H9 (cell line): ENCODE measurements around the gene SOBP. TPM values are rescaled to one million over a fixed set of nuclear protein-coding genes. Genes with fewer than 3 reads are reported as not detected.

Experiments used
- DNase-seq: peaks from one replicate; pipeline ENCODE4 v3.0.0-alpha.2; 2017
- H2AFZ ChIP-seq: one replicate; pipeline ENCODE4 v1.6.1; 2013; ENCODE audit warnings: mild to moderate bottlenecking, low read length, control low read depth, moderate library complexity
- H2AK5ac ChIP-seq: 2 replicates; pipeline ENCODE4 v1.6.1; 2013; ENCODE audit warnings: low read length, control low read depth, mixed read lengths; ENCODE audit not compliant: insufficient read length
- H2BK120ac ChIP-seq: one replicate; pipeline ENCODE4 v1.6.1; 2013; ENCODE audit warnings: low read depth, mild to moderate bottlenecking, low read length, control low read depth, inconsistent platforms; ENCODE audit not compliant: poor library complexity, severe bottlenecking
- H2BK12ac ChIP-seq: 2 replicates; pipeline ENCODE4 v1.6.1; 2013; ENCODE audit warnings: low read length, control low read depth, mixed read lengths, low read depth; ENCODE audit not compliant: insufficient read length
- H2BK15ac ChIP-seq: 2 replicates; pipeline ENCODE4 v1.6.1; 2013; ENCODE audit warnings: low read depth, low read length, control low read depth
- H2BK20ac ChIP-seq: one replicate; pipeline ENCODE4 v1.6.1; 2013; ENCODE audit warnings: low read depth, mild to moderate bottlenecking, low read length, control low read depth, inconsistent platforms; ENCODE audit not compliant: poor library complexity, severe bottlenecking
- H2BK5ac ChIP-seq: 2 replicates; pipeline ENCODE4 v1.6.1; 2013; ENCODE audit warnings: low read length, control low read depth, mixed read lengths; ENCODE audit not compliant: insufficient read length
- H3K14ac ChIP-seq: 2 replicates; pipeline ENCODE4 v1.6.1; 2013; ENCODE audit warnings: low read length, control low read depth; ENCODE audit not compliant: insufficient read depth
- H3K18ac ChIP-seq: 2 replicates; pipeline ENCODE4 v1.6.1; 2013; ENCODE audit warnings: low read depth, mild to moderate bottlenecking, mixed read lengths, low read length, control low read depth; ENCODE audit not compliant: insufficient read length
- H3K23ac ChIP-seq: 2 replicates; pipeline ENCODE4 v1.6.1; 2013; ENCODE audit warnings: low read length, control low read depth, mixed read lengths, low read depth; ENCODE audit not compliant: insufficient read length
- H3K23me2 ChIP-seq: 2 replicates; pipeline ENCODE4 v1.6.1; 2013; ENCODE audit warnings: low read depth, mild to moderate bottlenecking, mixed read lengths, low read length, control low read depth; ENCODE audit not compliant: insufficient read length, poor library complexity, severe bottlenecking
- H3K27ac ChIP-seq: 2 replicates; pipeline ENCODE4 v1.5.1; 2013; ENCODE audit warnings: low read length, control low read depth, mixed read lengths, low read depth; ENCODE audit not compliant: insufficient read length
- H3K27me3 ChIP-seq: 2 replicates; pipeline ENCODE4 v1.6.1; 2013; ENCODE audit warnings: low read length, control low read depth, inconsistent platforms; ENCODE audit not compliant: insufficient read depth
- H3K4ac ChIP-seq: 2 replicates; pipeline ENCODE4 v1.6.1; 2013; ENCODE audit warnings: low read depth, mild to moderate bottlenecking, control low read depth, inconsistent platforms, low read length, moderate library complexity
- H3K4me1 ChIP-seq: 2 replicates; pipeline ENCODE4 v1.6.1; 2013; ENCODE audit warnings: low read length, control low read depth, inconsistent platforms; ENCODE audit not compliant: insufficient read depth
- H3K4me2 ChIP-seq: 2 replicates; pipeline ENCODE4 v1.6.1; 2013; ENCODE audit warnings: low read length, control low read depth, mixed read lengths; ENCODE audit not compliant: insufficient read length, insufficient read depth
- H3K56ac ChIP-seq: 2 replicates; pipeline ENCODE4 v1.6.1; 2013; ENCODE audit warnings: low read depth, mild to moderate bottlenecking, mixed read lengths, low read length, control low read depth; ENCODE audit not compliant: insufficient read length
- H3K79me1 ChIP-seq: 2 replicates; pipeline ENCODE4 v1.6.1; 2013; ENCODE audit warnings: low read depth, mild to moderate bottlenecking, moderate library complexity, low read length, control low read depth, inconsistent platforms; ENCODE audit not compliant: insufficient read depth, poor library complexity, severe bottlenecking
- H3K79me2 ChIP-seq: 2 replicates; pipeline ENCODE4 v1.6.1; 2013; ENCODE audit warnings: low read length, control low read depth, inconsistent platforms; ENCODE audit not compliant: insufficient read depth
- H3K9ac ChIP-seq: 2 replicates; pipeline ENCODE4 v1.6.1; 2013; ENCODE audit warnings: low read length, control low read depth, mixed read lengths; ENCODE audit not compliant: insufficient read length; ENCODE audit errors: extremely low read depth
- H3K9me3 ChIP-seq: one replicate; pipeline ENCODE4 v1.6.1; 2013; ENCODE audit warnings: low read depth, low read length, inconsistent platforms; ENCODE audit not compliant: control insufficient read depth
- H3T11ph ChIP-seq: one replicate; pipeline ENCODE4 v1.6.1; 2013; ENCODE audit warnings: mild to moderate bottlenecking, low read length, control low read depth, inconsistent platforms
- H4K20me1 ChIP-seq: one replicate; pipeline ENCODE4 v1.6.1; 2013; ENCODE audit not compliant: control insufficient read depth, insufficient read length, insufficient read depth
- H4K5ac ChIP-seq: 2 replicates; pipeline ENCODE4 v1.6.1; 2013; ENCODE audit warnings: low read depth, mild to moderate bottlenecking, mixed read lengths, low read length, control low read depth; ENCODE audit not compliant: insufficient read length
- H4K8ac ChIP-seq: replicated peaks from 2 replicates; pipeline ENCODE4 v1.6.1; 2013; ENCODE audit warnings: low read length, control low read depth, mixed read lengths, low read depth; ENCODE audit not compliant: insufficient read length
- H4K91ac ChIP-seq: 2 replicates; pipeline ENCODE4 v1.6.1; 2013; ENCODE audit warnings: low read depth, mild to moderate bottlenecking, moderate library complexity, mixed read lengths, low read length, control low read depth; ENCODE audit not compliant: insufficient read length
- H3K27ac Mint-ChIP-seq, 3 experiments: 2 replicates in 2 of 3; 3 replicates in 1 of 3; pipeline ENCODE4 v1.8.0; 2020 to 2021; ENCODE audit warnings: mixed read lengths in 3 of 3, mild to moderate bottlenecking in 1 of 3, moderate library complexity in 1 of 3
- H3K27me3 Mint-ChIP-seq: 2 replicates; pipeline ENCODE4 v1.8.0; 2021; ENCODE audit warnings: low read depth, mild to moderate bottlenecking, moderate library complexity, mixed read lengths
- H3K36me3 Mint-ChIP-seq, 3 experiments: 2 replicates in 2 of 3; 3 replicates in 1 of 3; pipeline ENCODE4 v1.8.0; 2020 to 2021; ENCODE audit warnings: low read depth in 3 of 3, mixed read lengths in 3 of 3; ENCODE audit not compliant: insufficient read depth in 1 of 3
- H3K4me1 Mint-ChIP-seq, 2 experiments: 2 replicates each; pipeline ENCODE4 v1.8.0; 2020; ENCODE audit warnings: mixed read lengths in 2 of 2
- H3K4me3 Mint-ChIP-seq, 2 experiments: 2 replicates in 1 of 2; 3 replicates in 1 of 2; pipeline ENCODE4 v1.8.0; 2020 to 2021; ENCODE audit warnings: mild to moderate bottlenecking in 2 of 2, mixed read lengths in 2 of 2, moderate library complexity in 1 of 2
- H3K9me3 Mint-ChIP-seq, 2 experiments: 2 replicates in 1 of 2; 3 replicates in 1 of 2; pipeline ENCODE4 v1.8.0; 2020; ENCODE audit warnings: mild to moderate bottlenecking in 2 of 2, mixed read lengths in 2 of 2, moderate library complexity in 1 of 2
- WGBS: extraction: QIAGEN DNeasy Blood & Tissue Kit; methylation state at CpG from one replicate; pipeline ENCODE4 v1.1.7; 2013; ENCODE audit warnings: missing lambda C conversion rate, low lambda C conversion rate, mixed read lengths; ENCODE audit not compliant: insufficient read length; ENCODE audit errors: extremely low coverage; 5-methylcytosine and 5-hydroxymethylcytosine counted together
- total RNA-seq: library from RNA; stranded (reverse); gene quantifications from 2 replicates; pipeline ENCODE4 v1.2.1, GENCODE V29; 2021
- TF ChIP-seq, protein P1 (sequence below): fragments of 200-600 bp; sonication (generic); conservative IDR thresholded peaks from 3 replicates; pipeline ENCODE4 v1.8.0; 2021; ENCODE audit warnings: antibody characterized with exemption, mild to moderate bottlenecking

The SOBP gene
- total RNA-seq, 1 experiment from 2014 or later, result 4.3 TPM

DNA sequence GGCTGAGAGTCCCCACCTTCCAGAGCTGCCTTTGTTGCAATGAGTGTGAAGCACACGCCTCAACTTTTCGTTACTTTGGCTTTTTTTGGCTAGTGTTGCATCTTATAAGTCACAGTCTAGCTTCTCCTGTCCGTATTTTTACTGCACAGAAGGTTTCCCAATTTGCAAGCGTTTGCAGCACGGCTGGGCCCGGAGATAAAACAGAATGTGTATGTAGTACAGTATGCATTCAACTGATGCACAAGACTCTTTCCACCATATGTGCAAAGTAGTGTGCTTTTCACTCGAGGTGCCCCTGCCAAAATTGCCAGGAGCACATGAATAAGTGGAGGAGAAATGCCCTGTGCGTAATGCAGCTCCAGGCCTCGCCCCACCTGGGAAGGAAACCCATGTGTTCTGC, 79.6 kb downstream of the SOBP start:
- H3K36me3 Mint-ChIP-seq, result no peaks in the 10 kb centered on the region; a peak in 1 of 7 replicates
- H3K4me1 Mint-ChIP-seq, result peaks cover 18 to 20% of the 10 kb centered on the region in 2 experiments
- Histone ChIP-seq H3K14ac (no peak overlapping the region), H2BK120ac (no peak overlapping the region), H3K4ac (no peak overlapping the region), H2BK15ac (no peak overlapping the region), H4K8ac (no peak overlapping the region), H3T11ph (no peak overlapping the region), H2BK12ac (no peak overlapping the region), H3K18ac (no peak overlapping the region), H3K4me2 (no peak overlapping the region), H3K23ac (no peak overlapping the region), H3K9ac (no peak overlapping the region), H3K27ac (no peak overlapping the region), H2AK5ac (no peak overlapping the region), H2AFZ (no peak overlapping the region), H4K20me1 (no peaks in the 10 kb centered on the region), H2BK20ac (no peak overlapping the region), H3K9me3 (no peaks in the 10 kb centered on the region), H3K79me2 (no peaks in the 10 kb centered on the region), H3K23me2 (no peaks in the 10 kb centered on the region), H4K5ac (no peak overlapping the region), H4K91ac (no peak overlapping the region), H2BK5ac (no peak overlapping the region), H3K4me1 (peaks cover 3% of the 10 kb centered on the region; the same call in 1 of the 2 replicates), H3K27me3 (no peaks in the 10 kb centered on the region), H3K56ac (no peak overlapping the region), H3K79me1 (no peaks in the 10 kb centered on the region)
- H3K27ac Mint-ChIP-seq, result no peak overlapping the region; a peak in 1 of 7 replicates
- WGBS, result no CpG with 5 or more reads among the region's 9 CpGs
- no peaks in the 10 kb centered on the region for H3K9me3 Mint-ChIP-seq
- TF ChIP-seq, protein P1, sequence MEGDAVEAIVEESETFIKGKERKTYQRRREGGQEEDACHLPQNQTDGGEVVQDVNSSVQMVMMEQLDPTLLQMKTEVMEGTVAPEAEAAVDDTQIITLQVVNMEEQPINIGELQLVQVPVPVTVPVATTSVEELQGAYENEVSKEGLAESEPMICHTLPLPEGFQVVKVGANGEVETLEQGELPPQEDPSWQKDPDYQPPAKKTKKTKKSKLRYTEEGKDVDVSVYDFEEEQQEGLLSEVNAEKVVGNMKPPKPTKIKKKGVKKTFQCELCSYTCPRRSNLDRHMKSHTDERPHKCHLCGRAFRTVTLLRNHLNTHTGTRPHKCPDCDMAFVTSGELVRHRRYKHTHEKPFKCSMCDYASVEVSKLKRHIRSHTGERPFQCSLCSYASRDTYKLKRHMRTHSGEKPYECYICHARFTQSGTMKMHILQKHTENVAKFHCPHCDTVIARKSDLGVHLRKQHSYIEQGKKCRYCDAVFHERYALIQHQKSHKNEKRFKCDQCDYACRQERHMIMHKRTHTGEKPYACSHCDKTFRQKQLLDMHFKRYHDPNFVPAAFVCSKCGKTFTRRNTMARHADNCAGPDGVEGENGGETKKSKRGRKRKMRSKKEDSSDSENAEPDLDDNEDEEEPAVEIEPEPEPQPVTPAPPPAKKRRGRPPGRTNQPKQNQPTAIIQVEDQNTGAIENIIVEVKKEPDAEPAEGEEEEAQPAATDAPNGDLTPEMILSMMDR, result no peak
- no peaks in the 10 kb centered on the region for H3K27me3 Mint-ChIP-seq
- H3K4me3 Mint-ChIP-seq, result no peak overlapping the region
- no peak for DNase-seq
